OCI-LY7 (cell line): Measurements from ENCODE around the gene SART3.

Experiments
- CTCF ChIP-seq: fragments of 200-600 bp; sonication (generic); conservative IDR thresholded peaks from 2 replicates; pipeline ENCODE4 v1.5.1; 2014; ENCODE audit warnings: mild to moderate bottlenecking, antibody characterized with exemption, low read length, moderate library complexity, mixed read lengths
- EZH2phosphoT487 ChIP-seq: fragments of 200-600 bp; sonication (generic); IDR thresholded peaks from 2 replicates; pipeline ENCODE4 v1.6.1; 2018; ENCODE audit warnings: low read depth, borderline replicate concordance, mild to moderate bottlenecking, mixed run types, antibody characterized with exemption, low read length, moderate library complexity, mixed read lengths

DNA sequence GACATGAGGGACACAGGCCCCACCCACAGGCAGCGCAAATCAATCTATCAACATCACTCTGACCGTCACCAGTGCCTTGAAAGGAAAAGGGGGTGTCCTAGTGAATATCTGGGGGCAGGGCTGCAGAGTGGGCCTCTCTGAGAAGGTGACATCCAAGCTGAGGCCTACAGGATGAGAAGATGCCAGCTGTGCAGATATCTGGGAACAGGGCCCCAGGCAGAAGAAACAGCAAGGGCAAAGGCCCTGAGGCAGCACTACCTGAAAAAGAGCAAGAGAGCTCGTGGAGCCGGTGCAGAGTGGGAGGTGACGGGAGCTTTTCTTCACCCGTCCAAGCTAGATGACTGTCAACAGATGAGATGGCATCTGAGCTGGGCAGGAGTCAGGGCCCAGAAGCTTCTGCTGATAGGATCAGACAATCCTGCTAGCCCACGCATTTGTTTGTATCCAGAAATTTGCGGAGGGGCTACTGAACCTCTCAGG lies 49.4 kb upstream of the SART3 start:
- no peak for TF ChIP-seq CTCF
- TF ChIP-seq EZH2phosphoT487: no peak
